Thymus (tissue), 11 donors: ENCODE measurements around the gene FKTN. TPM values are rescaled to one million over a fixed set of nuclear protein-coding genes. Genes with fewer than 3 reads are reported as not detected.

Experiments
- DNase-seq, 9 donors: peaks; one replicate each; pipeline ENCODE4 v3.0.0-alpha.2; 2013; ENCODE audit warnings: low spot score in 9 of 9, low read depth in 6 of 9, missing footprints in 1 of 9
- H3K27ac ChIP-seq, 2 donors: one replicate each; pipeline ENCODE4 v1.5.1; 2013; ENCODE audit warnings: control low read depth in 1 of 2, low read depth in 1 of 2, low read length in 1 of 2, mild to moderate bottlenecking in 1 of 2, moderate library complexity in 1 of 2
- H3K27me3 ChIP-seq, 2 donors: one replicate each; pipeline ENCODE4 v1.5.1; 2013; ENCODE audit warnings: low read length in 1 of 2; ENCODE audit not compliant: control insufficient read depth in 2 of 2, insufficient read depth in 1 of 2
- H3K36me3 ChIP-seq, 2 donors: one replicate each; pipeline ENCODE4 v1.5.1; 2013; ENCODE audit warnings: low read length in 1 of 2, mild to moderate bottlenecking in 1 of 2, moderate library complexity in 1 of 2; ENCODE audit not compliant: control insufficient read depth in 2 of 2, insufficient read depth in 2 of 2
- H3K4me1 ChIP-seq, 2 donors: one replicate each; pipeline ENCODE4 v1.5.1; 2013; ENCODE audit warnings: low read length in 2 of 2; ENCODE audit not compliant: control insufficient read depth in 2 of 2, insufficient read depth in 2 of 2
- H3K4me3 ChIP-seq, 2 donors: one replicate each; pipeline ENCODE4 v1.5.1; 2013; ENCODE audit warnings: low read length in 2 of 2, control low read depth in 1 of 2, mild to moderate bottlenecking in 1 of 2
- H3K9me3 ChIP-seq, 2 donors: one replicate each; pipeline ENCODE4 v1.5.1; 2013; ENCODE audit warnings: low read length in 1 of 2, mild to moderate bottlenecking in 1 of 2; ENCODE audit not compliant: control insufficient read depth in 2 of 2, insufficient read depth in 1 of 2
- WGBS: extraction: QIAGEN DNeasy Blood & Tissue Kit; methylation state at CpG from one replicate; pipeline ENCODE4 v1.1.7; 2013; 5-methylcytosine and 5-hydroxymethylcytosine counted together
- polyA plus RNA-seq: library from polyadenylated mRNA; stranded (reverse); fragments of 200-250 nt; gene quantifications from one replicate; pipeline ENCODE4 v1.2.3, GENCODE V29; 2013
- total RNA-seq: library from RNA; stranded (reverse); fragments of 120-200 nt; gene quantifications from one replicate; pipeline ENCODE4 v1.2.4, GENCODE V29; 2013
- donor health status: healthy.

FKTN gene
- total and polyA plus RNA-seq, 2 donors: 7.1 to 7.3 TPM

- Histone ChIP-seq H3K27me3 (no peaks in the 10 kb centered on the region), H3K36me3 (no peaks in the 10 kb centered on the region), H3K27ac (no peak overlapping the region), H3K9me3 (no peaks in the 10 kb centered on the region), H3K4me3 (no peak overlapping the region), H3K4me1 (no peaks in the 10 kb centered on the region)
- 97% methylated on average over 7 of the region's 7 CpGs for WGBS
- no peak for DNase-seq
Measured at GRCh38 chr9:105646879-105647594, 89.1 kb downstream of the FKTN start.

GRCh38 chr9:105647595-105648349, 89.8 kb downstream of the FKTN start:
- Histone ChIP-seq H3K36me3 (no peaks in the 10 kb centered on the region), H3K27ac (no peak overlapping the region), H3K27me3 (no peaks in the 10 kb centered on the region), H3K4me1 (no peaks in the 10 kb centered on the region), H3K4me3 (no peak overlapping the region), H3K9me3 (no peaks in the 10 kb centered on the region)
- no peak for DNase-seq
- WGBS: 93% methylated on average over 12 of the region's 12 CpGs

- Histone ChIP-seq H3K9me3 (no peaks in the 10 kb centered on the region), H3K36me3 (no peaks in the 10 kb centered on the region), H3K27ac (no peak overlapping the region), H3K4me3 (no peak overlapping the region), H3K27me3 (peaks cover 0 to 16% of the 10 kb centered on the region in 2 donors), H3K4me1 (peaks cover under 1 to 11% of the 10 kb centered on the region in 2 donors)
- no peak for DNase-seq
- 97% methylated on average over 4 of the region's 4 CpGs for WGBS
Measured at GRCh38 chr9:105651806-105652205, 93.9 kb downstream of the FKTN start.

GRCh38 chr9:105656131-105656921, 98.4 kb downstream of the FKTN start:
- peaks cover 2 to 12% of the 10 kb centered on the region in 2 donors for H3K4me1 ChIP-seq
- H3K27ac ChIP-seq: no peak overlapping the region
- H3K27me3 ChIP-seq: peaks cover 0 to 24% of the 10 kb centered on the region in 2 donors
- peak in 3 of 9 donors; percentile 6 to 27 (median 7) for DNase-seq
- no peaks in the 10 kb centered on the region for H3K9me3 ChIP-seq
- WGBS: under 1% methylated on average over 75 of the region's 75 CpGs
- H3K4me3 ChIP-seq: peak overlapping the region; percentile 34 to 43
- no peaks in the 10 kb centered on the region for H3K36me3 ChIP-seq

GRCh38 chr9:105658351-105658750, 100.4 kb downstream of the FKTN start:
- no peak overlapping the region for H3K4me3 ChIP-seq
- no peaks in the 10 kb centered on the region for H3K9me3 ChIP-seq
- peaks cover 0 to 24% of the 10 kb centered on the region in 2 donors for H3K27me3 ChIP-seq
- H3K27ac ChIP-seq: no peak overlapping the region
- no peak for DNase-seq
- H3K4me1 ChIP-seq: peaks cover 2 to 12% of the 10 kb centered on the region in 2 donors
- WGBS: 92% methylated on average over 2 of the region's 2 CpGs
- H3K36me3 ChIP-seq: no peaks in the 10 kb centered on the region

GRCh38 chr9:105661011-105661410, 103.1 kb downstream of the FKTN start:
- no peaks in the 10 kb centered on the region for H3K36me3 ChIP-seq
- DNase-seq: no peak
- H3K27me3 ChIP-seq: peaks cover 0 to 16% of the 10 kb centered on the region in 2 donors
- H3K9me3 ChIP-seq: no peaks in the 10 kb centered on the region
- peaks cover 2 to 9% of the 10 kb centered on the region in 2 donors for H3K4me1 ChIP-seq
- H3K4me3 ChIP-seq: no peak overlapping the region
- no peak overlapping the region for H3K27ac ChIP-seq
- 98% methylated on average over 4 of the region's 4 CpGs for WGBS

- Histone ChIP-seq H3K9me3 (no peaks in the 10 kb centered on the region), H3K4me1 (no peaks in the 10 kb centered on the region), H3K36me3 (no peaks in the 10 kb centered on the region), H3K27me3 (peaks cover 0 to 1% of the 10 kb centered on the region in 2 donors), H3K27ac (no peak within 1 kb of the TSS), H3K4me3 (no peak within 1 kb of the TSS)
- WGBS: 94% methylated on average over 12 of the region's 12 CpGs
- no peak for DNase-seq
Measured at GRCh38 chr9:105662184-105663104, 104.5 kb downstream of the FKTN start, which contains the start of gene TAL2. Gene TAL2 (plus strand): TSS chr9:105662457. CDS start chr9:105662497, 40 bp downstream.

- no peaks in the 10 kb centered on the region for H3K27me3 ChIP-seq
- DNase-seq: no peak
- WGBS: 96% methylated on average over 5 of the region's 5 CpGs
- H3K4me3 ChIP-seq: no peak overlapping the region
- no peak overlapping the region for H3K27ac ChIP-seq
- H3K36me3 ChIP-seq: no peaks in the 10 kb centered on the region
- no peaks in the 10 kb centered on the region for H3K4me1 ChIP-seq
- H3K9me3 ChIP-seq: no peaks in the 10 kb centered on the region
Measured at GRCh38 chr9:105663914-105664313, 106.0 kb downstream of the FKTN start.
